Dermis microvascular lymphatic vessel endothelial cell (primary cell): ENCODE measurements around the gene PPP2R2B. TPM values are rescaled to one million over a fixed set of nuclear protein-coding genes. Genes with fewer than 3 reads are reported as not detected.

Experiments
- DNase-seq, 2 donors: peaks; one replicate each; pipeline versions ENCODE4 v3.0.0 to v3.0.0-alpha.2; 2010; ENCODE audit warnings: low read depth in 2 of 2
- total RNA-seq: library from RNA; depleted of rRNA; stranded (reverse); fragments of >200 nt; gene quantifications from 2 replicates; pipeline ENCODE4 v1.2.1, GENCODE V29; 2014

PPP2R2B gene
- not detected in 2 replicates for total RNA-seq

GRCh38 chr5:146878476-146879172 lies at the start of gene PPP2R2B:
Gene PPP2R2B (minus strand): TSS chr5:146878757.
- peak in 1 of 2 donors; percentile 6 for DNase-seq

GRCh38 chr5:146924132-146924531 lies 45.6 kb upstream of the PPP2R2B start:
- no peak for DNase-seq

- DNase-seq: no peak
Observed at GRCh38 chr5:146921225-146921624, 42.7 kb upstream of the PPP2R2B start.

- no peak for DNase-seq
Observed at GRCh38 chr5:146920351-146920881, 41.9 kb upstream of the PPP2R2B start.

GRCh38 chr5:146919304-146919703 lies 40.7 kb upstream of the PPP2R2B start:
- no peak for DNase-seq

- DNase-seq: no peak
Observed at GRCh38 chr5:146917931-146918330, 39.4 kb upstream of the PPP2R2B start.

GRCh38 chr5:146912874-146913273 lies 34.3 kb upstream of the PPP2R2B start:
- DNase-seq: no peak

- no peak for DNase-seq
Observed at GRCh38 chr5:146910239-146910638, 31.7 kb upstream of the PPP2R2B start.

GRCh38 chr5:146909255-146910068 lies 30.9 kb upstream of the PPP2R2B start:
- no peak for DNase-seq

GRCh38 chr5:146906803-146907202 lies 28.2 kb upstream of the PPP2R2B start:
- no peak for DNase-seq

GRCh38 chr5:146904890-146905289 lies 26.3 kb upstream of the PPP2R2B start:
- DNase-seq: no peak

- no peak for DNase-seq
Observed at GRCh38 chr5:146903789-146904188, 25.2 kb upstream of the PPP2R2B start.

- DNase-seq: no peak
Observed at GRCh38 chr5:146902471-146902870, 23.9 kb upstream of the PPP2R2B start.

GRCh38 chr5:146897061-146897460 lies 18.5 kb upstream of the PPP2R2B start:
- no peak for DNase-seq

- DNase-seq: no peak
Observed at GRCh38 chr5:146894753-146895521, 16.4 kb upstream of the PPP2R2B start.

- no peak for DNase-seq
Observed at GRCh38 chr5:146893991-146894390, 15.4 kb upstream of the PPP2R2B start.

GRCh38 chr5:146892231-146892630 lies 13.7 kb upstream of the PPP2R2B start:
- DNase-seq: no peak

GRCh38 chr5:146891511-146891910 lies 13.0 kb upstream of the PPP2R2B start:
- no peak for DNase-seq

- no peak for DNase-seq
Observed at GRCh38 chr5:146890731-146891440, 12.3 kb upstream of the PPP2R2B start.

GRCh38 chr5:146890066-146890465 lies 11.5 kb upstream of the PPP2R2B start:
- no peak for DNase-seq

- DNase-seq: no peak
Observed at GRCh38 chr5:146889169-146889568, 10.6 kb upstream of the PPP2R2B start.
